Pulmonary artery endothelial cell (primary cell): ENCODE measurements around the gene EHF. TPM values are rescaled to one million over a fixed set of nuclear protein-coding genes. Genes with fewer than 3 reads are reported as not detected.
"Not testable (repeated sequence)": the region's sequence is repeated elsewhere in the genome, so short reads cannot be mapped to it uniquely, and the experiment has no call there.

Source experiments
- DNase-seq: peaks from one replicate; pipeline ENCODE4 v3.0.0-alpha.2; 2011; ENCODE audit warnings: low read depth, low spot score
- total RNA-seq: library from RNA; depleted of rRNA; stranded (reverse); fragments of >200 nt; gene quantifications from 2 replicates; pipeline ENCODE4 v1.2.3, GENCODE V29; 2014

The EHF gene
- total RNA-seq, 1 donor from 2014 or later, result not detected

DNA sequence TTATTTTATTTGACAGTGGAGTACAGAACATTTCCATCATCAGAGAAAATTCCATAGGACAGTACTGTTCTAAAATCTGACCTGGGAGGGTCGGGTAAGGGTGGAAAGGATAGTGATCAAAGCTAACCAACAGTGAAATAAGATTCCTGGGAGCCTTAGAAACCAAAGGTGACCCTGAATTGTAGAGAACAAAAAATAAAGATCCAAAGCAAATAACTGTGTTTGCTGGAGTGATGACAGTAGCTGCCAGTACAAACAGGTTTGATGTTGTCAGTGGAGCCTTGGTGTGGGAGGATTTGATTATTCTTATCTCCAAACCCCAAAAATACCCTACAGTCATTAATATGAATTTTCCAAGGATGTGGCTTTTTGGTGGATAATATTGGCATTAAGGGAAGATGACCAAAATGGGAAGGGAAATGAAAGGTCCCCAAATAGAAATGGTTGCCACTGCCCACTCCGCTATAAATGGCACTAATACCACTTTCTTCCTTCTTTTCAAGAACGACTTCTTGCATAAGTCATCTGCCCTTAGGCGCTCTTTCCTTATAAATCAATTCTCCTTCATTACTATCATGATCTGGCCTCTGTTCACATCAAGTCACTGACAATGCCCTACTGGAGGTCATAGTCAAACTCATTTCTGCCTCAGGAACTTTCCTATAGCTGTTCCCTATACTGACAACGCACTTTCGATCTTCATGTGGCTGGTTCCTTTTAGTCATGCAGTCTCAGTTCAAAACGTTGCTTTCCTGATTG lies 44.4 kb downstream of the EHF start:
- DNase-seq, result no peak

DNA sequence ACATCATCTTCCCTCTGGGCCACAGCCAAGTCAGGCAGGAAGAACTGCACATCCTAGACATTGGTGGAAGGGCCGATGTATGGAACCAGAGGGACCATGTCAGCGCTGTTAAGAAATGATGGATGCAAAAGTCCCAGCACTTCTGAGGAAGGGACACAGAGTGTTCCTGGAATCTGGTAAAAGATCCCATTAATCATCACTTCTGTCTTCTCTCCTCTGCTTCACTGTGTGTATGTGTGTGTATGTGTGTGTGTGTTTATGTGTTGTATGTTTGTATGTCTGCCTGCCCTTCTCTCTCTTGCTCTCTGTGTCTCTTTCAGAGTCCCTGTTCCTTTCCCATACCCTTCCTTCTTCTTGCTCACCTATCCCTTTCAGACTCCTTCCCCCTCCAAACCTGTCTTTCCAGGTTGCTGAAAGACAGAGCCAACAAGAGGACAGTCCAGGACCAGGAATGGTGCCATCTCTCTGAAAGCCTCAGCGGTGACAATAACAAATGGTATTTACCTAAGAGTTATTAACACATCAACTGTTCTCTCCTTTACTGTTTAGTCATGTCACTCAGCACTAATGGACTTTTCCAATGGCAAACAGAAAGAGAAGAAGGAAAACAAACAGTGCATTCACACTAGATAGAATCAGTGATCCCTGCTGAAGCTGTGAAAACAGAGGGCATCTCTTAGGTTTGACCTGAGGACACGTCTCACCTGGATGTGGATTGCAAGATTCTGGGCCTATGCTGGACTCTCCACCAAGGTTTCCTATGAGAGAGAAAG lies 47.1 kb downstream of the EHF start:
- no peak for DNase-seq

DNA sequence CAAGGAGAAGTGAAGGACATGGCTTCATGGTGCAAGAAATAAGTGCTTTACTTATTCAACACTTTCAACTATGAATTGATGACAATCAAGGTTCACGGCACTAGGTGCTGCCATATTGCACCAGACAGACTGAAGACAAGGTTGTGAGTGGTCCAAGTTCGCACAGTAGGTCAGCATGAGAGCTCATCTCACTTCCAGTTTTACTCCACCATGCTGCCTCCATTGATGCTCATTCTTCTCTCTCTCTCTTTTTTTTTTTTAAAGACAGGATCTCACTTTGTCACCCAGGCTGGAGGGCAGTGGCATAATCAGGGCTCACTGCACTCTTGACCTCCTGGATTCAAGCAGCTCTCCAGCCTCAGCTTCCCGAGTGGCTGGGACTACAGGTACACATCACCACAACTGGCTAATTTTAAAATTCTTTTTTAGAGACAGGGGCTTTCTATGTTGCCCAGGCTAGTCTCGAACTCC lies 47.7 kb downstream of the EHF start:
- no peak for DNase-seq

DNA sequence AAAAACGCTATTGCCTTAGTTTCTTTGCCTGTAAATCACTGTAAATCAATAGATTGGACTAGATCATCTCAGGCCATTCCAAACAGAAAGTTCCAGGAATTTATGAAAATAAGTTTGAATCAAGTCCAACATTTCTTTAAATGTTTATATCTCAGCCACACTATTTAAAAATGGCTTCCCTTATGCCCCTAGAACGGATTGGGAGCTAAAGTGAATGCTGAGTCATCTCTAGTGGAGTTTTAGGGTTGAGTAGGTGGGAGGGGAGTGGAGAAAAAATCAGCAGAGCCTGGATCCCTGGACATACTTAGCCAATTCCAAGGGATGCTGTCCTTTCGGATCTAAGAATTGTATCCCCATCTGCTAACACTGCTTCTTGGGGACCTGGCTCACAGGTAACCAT lies 48.6 kb downstream of the EHF start:
- no peak for DNase-seq

DNA sequence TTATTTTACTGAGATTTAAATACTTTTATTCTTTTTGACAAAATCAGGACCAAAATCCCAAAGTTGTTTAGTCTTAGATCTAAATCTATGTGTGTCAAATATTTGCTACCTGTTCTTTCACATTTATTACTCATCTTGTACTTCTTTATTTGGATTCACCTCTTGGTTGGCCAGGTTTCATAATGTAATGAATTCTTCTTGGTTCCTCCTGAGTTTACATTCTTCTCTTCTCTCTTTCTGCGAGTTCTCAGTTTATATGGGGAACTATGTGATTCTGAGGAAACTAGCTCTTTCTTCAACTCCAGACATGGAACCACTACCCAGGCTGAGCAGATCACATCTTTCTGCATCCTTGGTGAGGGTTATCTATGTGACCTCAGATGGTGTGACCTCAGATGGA lies 50.2 kb downstream of the EHF start:
- no peak for DNase-seq

DNA sequence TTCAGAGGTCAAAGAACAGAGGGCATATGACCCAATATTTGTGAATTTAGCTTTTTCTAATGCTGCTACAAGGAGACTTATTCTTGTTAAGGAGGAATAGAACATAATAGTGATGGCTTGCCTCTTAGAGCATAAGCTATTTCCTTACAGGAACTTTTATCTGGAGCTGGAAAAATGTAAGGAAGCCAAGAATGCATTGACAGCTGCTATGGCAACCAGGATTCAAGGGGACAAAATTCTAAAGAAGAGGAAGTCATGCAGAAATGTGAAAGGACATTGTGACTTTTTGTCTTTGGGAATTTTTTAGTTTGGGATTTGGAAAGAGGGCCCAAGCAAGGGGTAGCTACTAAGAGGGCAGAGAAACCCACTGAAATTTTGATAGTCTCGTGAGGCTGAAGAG lies 51.1 kb downstream of the EHF start:
- DNase-seq, result no peak

DNA sequence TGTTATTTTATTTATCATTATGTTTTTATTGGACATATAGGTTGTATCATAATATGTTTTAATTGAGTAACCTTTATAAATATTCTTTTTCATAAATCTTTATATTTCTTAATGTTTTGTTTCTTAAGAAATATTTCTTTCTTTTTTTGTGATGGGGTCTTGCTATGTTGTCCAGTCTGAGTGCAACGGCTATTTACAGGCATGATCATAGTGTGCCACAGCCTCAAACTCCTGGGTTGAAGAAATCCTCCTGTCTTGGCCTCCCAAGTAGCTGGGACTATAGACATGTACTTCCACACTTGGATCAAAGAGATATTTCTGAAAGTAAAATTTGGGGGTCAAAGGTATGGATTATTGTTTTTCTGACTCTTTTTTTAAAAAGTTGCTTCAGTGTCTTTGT lies 53.1 kb downstream of the EHF start:
- no peak for DNase-seq

DNA sequence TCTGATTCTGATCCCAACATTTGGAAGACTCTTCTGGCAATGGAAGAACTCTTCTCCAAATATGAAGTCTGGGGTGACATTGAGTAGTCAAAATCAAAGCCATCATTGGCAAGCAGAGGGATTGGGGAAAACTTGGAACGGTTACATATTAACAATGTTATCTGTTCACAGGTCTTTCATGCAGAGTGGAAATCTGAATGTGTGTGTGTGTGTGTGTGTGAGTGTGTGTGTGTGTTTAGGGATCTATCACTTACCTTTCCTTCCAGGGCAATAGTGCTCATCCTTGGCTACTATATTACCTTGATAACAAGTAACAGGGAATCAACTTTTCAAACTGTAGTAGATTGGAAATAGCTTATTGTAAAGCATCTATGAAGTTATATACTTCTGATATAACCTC lies 55.3 kb downstream of the EHF start:
- DNase-seq, result no peak

DNA sequence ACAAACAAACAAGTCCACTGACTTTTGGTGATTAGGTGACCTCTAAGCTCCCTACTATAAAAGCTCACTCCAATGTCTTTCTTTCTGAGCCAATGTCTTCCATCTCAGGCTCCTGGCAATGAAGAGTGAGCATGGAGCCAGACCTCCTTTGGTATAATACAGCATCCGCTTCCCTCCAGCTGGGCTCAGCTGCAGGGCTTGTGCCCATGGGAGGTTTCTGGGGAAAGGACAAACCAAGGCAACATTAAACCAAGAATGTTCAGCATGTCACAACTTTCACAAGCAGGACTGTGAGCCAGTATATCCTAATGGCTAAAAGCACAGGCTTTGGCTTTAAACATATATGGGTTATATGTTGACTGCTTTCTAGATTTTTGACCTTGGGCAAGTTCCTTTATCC lies 58.8 kb downstream of the EHF start:
- no peak for DNase-seq

DNA sequence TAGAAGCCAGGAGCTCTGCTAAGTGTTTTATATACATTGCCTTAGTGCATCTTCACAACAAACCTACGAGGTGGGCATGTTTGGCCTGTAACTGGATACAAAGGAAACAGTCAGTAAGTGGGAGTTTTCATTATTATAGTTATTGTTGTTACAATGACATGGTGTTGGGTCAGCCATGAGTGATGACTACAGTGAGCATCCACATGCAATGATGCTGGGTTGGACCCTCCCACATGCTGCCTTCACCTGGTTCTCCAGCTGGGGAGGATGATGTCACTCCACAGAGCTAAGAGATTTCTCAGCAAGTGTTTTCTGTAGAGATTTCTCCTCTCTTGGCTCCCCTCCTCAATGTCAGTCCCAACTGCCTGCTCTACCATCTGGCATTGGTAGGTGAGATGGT lies 59.3 kb downstream of the EHF start:
- no peak for DNase-seq

DNA sequence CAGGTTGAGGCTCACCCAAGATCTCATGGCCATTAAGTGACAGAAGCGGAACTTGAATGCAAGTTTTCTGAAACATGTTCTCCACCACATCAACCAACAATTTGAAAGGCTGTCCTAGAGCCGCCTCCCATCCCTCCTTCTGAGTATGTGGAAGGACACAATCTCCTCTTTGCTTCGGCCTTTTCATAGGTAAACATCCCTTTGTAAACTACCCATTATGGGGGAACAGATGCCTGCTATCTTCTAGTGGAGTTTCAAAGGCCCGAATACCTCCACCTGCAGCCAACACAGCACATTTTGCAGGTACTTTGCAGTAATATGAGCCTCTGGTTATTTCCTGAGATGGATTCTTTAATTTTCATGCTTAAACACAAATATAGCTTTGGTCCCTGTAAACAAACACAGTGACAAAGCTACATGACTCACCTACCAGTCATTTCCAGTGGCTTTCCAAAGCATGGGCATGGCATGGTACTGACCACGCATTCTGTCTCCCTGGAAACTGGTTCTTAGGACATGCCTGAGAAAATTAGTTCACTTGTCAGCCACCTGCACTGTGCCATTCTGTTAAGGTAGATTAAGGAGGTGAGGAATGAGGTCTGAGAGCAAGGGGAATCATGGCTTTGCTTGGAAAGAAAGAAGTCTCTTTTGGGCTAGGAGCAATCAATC lies 60.2 kb downstream of the EHF start:
- DNase-seq, result peak; percentile 26

DNA sequence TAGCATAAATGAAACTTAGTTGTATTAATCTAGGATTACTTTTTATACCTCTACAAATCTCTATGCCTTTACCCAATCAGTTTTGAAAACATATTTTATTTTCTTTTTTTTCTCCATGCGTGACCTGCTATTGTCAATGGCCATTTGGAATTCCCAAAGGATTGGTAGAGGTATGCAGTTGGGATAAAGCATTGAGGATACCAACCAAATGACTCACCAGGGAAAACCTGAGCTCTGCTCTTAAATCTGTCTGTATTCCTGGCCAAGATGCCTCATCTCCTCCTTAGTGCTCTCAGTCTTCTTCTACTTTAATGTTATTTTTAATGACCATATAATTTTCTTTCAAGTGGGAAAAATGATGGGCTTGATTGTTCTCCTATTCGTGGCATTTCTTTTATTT lies 61.9 kb downstream of the EHF start:
- no peak for DNase-seq

DNA sequence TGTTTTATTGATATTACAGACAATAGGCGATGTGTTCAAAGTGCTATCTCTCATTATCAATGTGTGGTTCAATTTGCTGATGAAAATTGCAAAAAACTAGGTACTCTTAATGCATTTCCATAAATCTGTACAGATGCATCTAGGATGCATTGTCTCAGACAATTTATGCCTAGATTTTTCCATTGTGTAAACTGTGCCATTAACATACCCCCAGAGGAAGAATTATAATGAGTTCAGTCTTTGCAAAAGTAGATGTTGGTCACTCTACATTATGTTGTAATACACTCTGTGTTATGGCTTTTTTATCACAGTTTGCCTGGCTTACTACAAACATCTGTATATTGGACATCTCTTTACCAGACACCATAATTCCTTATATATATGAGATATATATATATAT lies 62.5 kb downstream of the EHF start:
- DNase-seq, result no peak

DNA sequence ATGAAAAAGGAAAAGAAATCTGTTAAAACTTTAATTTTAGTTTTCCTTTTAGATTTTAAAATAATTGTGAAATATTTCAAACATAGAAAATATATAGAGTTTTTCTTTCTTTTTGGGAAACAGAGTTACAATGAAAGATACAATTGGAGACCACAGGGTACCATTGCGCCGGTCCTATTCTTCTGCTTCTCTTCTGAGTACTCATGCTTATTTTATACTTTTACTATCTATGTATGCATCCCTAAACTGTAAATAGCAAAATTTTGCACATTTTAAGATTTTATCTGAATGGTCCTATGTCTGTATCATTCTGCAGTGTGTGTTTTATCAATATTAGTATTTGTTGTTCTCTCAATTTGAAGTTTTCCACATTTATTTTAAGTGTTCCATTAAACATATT lies 65.0 kb downstream of the EHF start:
- DNase-seq, result no peak

DNA sequence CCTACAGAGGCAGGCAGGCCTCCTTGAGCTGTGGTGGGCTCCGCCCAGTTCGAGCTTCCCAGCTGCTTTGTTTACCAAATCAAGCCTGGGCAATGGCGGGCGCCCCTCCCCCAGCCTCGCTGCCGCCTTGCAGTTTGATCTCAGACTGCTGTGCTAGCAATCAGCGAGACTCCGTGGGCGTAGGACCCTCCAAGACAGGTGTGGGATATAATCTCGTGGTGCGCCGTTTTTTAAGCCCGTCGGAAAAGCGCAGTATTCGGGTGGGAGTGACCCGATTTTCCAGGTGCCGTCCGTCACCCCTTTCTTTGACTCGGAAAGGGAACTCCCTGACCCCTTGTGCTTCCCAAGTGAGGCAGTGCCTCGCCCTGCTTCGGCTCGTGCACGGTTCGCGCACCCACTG lies 71.4 kb downstream of the EHF start:
- DNase-seq, result not testable (repeated sequence)

DNA sequence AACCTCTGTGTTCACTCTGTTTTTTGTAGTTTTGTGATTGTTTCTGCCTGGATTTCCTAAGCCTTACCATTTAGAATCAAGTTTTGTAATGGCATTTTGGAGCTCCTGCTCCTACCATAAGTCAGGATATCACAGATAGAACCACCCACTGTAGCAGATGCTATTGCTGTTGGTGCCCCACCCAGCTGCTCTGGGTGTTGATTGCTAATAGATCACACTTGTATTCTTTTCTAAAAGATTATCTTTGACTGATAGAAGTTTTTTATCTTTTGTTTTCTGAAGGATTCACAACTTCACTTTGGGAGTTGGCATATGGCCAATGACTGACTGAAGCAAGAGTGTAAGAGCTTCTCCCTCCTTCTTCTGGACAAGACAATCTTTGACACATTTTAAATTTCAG lies 76.0 kb downstream of the EHF start:
- DNase-seq, result no peak

DNA sequence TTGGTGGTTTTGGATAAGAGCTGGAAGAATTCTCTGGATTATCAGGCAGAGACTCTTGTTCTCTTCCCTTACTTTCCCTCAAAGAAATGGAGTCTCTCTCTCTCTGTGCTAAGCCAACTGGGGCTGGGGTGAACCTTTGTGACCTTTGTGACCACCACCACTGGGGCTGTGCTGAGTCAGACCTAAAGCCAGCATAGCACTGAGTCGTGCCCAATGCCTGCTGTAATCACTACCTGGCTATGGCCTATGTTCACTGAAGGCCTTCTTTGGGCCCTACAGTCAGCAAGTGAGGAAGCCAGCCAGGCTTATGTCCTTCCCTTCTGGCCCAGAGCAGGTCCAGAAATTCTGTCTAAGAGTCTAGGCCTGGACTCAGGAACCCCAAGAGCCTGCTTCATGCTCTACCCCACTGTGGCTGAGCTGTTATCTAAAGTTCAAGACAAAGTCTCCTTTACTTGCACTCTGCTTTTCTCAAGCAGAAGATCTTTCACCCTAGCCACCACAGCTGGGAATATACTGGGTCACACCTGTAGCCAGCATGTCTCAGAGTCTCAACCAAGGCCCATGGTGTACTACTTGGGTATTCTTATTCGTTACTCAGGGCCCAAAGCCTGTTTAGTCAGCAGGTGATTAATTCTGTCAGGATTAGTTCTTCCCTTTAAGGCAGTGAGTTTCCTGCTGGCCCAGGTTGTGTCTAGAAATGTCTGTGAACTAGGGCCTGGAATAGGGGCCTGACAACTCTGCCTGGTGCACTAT lies 86.0 kb downstream of the EHF start:
- no peak for DNase-seq

DNA sequence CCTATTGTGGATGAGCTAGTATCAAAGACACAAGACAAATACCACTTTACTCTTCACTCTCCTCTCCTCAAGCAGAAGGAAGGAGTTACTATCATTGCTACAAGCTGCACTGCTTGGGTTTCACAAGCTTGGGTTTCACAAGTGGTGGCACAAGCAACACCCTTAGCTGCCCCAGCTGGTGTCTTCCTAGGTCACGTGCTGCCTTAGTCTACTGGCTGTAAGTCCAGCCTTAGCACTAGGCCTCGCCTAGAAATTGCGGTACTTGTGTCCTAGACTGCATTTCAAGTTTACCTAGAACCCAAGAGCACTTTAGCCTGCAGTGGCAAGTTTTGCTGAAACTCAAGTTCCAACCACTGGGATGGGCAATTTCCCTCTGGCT lies 86.6 kb downstream of the EHF start:
- no peak for DNase-seq
